CD14-positive monocyte (primary cell): Measurements from ENCODE around the gene RBM38. TPM values are rescaled to one million over a fixed set of nuclear protein-coding genes. Genes with fewer than 3 reads are reported as not detected.

Experiments
- DNase-seq, 3 donors: peaks; one replicate each; pipeline ENCODE4 v3.0.0-alpha.2; 2011 to 2022
- H2AFZ ChIP-seq: 2 replicates; pipeline ENCODE4 v1.6.0; 2012; ENCODE audit warnings: mild to moderate bottlenecking, low read depth, low read length, inconsistent platforms; ENCODE audit not compliant: insufficient read depth, poor library complexity, severe bottlenecking
- H3K27ac ChIP-seq, 2 donors: 1 replicate in 1 of 2; 2 replicates in 1 of 2; pipeline ENCODE4 v1.5.1; 2012 to 2013; ENCODE audit warnings: low read length in 2 of 2, control low read depth in 1 of 2, inconsistent platforms in 1 of 2, low read depth in 1 of 2, mild to moderate bottlenecking in 1 of 2
- H3K27me3 ChIP-seq, 2 donors: one replicate each; pipeline versions ENCODE4 v1.6.0 to v1.6.1; 2011 to 2013; ENCODE audit warnings: low read length in 2 of 2; ENCODE audit not compliant: control insufficient read depth in 2 of 2, insufficient read depth in 2 of 2
- H3K36me3 ChIP-seq, 2 donors: replicated peaks in 1 of 2; 1 replicate in 1 of 2; 2 replicates in 1 of 2; pipeline versions ENCODE4 v1.5.1 to v1.6.1; 2012 to 2013; ENCODE audit warnings: low read length in 2 of 2, control low read depth in 1 of 2, inconsistent platforms in 1 of 2, mild to moderate bottlenecking in 1 of 2; ENCODE audit not compliant: insufficient read depth in 2 of 2, control insufficient read depth in 1 of 2
- H3K4me1 ChIP-seq, 2 donors: 1 replicate in 1 of 2; 2 replicates in 1 of 2; pipeline versions ENCODE4 v1.5.1 to v1.6.1; 2012 to 2013; ENCODE audit warnings: low read length in 2 of 2, control low read depth in 1 of 2, inconsistent platforms in 1 of 2, mild to moderate bottlenecking in 1 of 2, moderate library complexity in 1 of 2; ENCODE audit not compliant: insufficient read depth in 2 of 2, control insufficient read depth in 1 of 2
- H3K4me2 ChIP-seq: replicated peaks from 2 replicates; pipeline ENCODE3; 2012; ENCODE audit warnings: low read length, moderate library complexity, mild to moderate bottlenecking; ENCODE audit not compliant: poor library complexity, severe bottlenecking; ENCODE audit errors: extremely low read depth
- H3K4me3 ChIP-seq, 3 experiments: fragments of 200-600 bp in 1 of 3; sonication (generic) in 1 of 3; replicated peaks in 1 of 3; 1 replicate in 2 of 3; 2 replicates in 1 of 3; pipeline ENCODE4 v1.5.1; 2011 to 2013; ENCODE audit warnings: low read length in 3 of 3, mild to moderate bottlenecking in 3 of 3, control low read depth in 2 of 3, low read depth in 2 of 3, inconsistent platforms in 1 of 3, moderate library complexity in 1 of 3
- H3K79me2 ChIP-seq: 2 replicates; pipeline ENCODE4 v1.6.0; 2012; ENCODE audit warnings: mild to moderate bottlenecking, control low read depth, inconsistent platforms, low read length, moderate library complexity; ENCODE audit not compliant: insufficient read depth
- H3K9ac ChIP-seq: 2 replicates; pipeline ENCODE4 v1.6.0; 2017; ENCODE audit warnings: low read length, mild to moderate bottlenecking; ENCODE audit not compliant: insufficient read depth, poor library complexity, severe bottlenecking
- H3K9me3 ChIP-seq, 2 donors: replicated peaks in 1 of 2; 1 replicate in 1 of 2; 2 replicates in 1 of 2; pipeline versions ENCODE4 v1.5.1 to v1.6.1; 2012 to 2013; ENCODE audit warnings: low read length in 2 of 2, control low read depth in 1 of 2; ENCODE audit not compliant: control insufficient read depth in 1 of 2, insufficient read depth in 1 of 2
- H4K20me1 ChIP-seq: 2 replicates; pipeline ENCODE4 v1.6.0; 2012; ENCODE audit warnings: mild to moderate bottlenecking, low read length, control low read depth, moderate library complexity; ENCODE audit not compliant: insufficient read depth
- H3K27ac Mint-ChIP-seq, 7 donors: one replicate each; pipeline ENCODE4 v1.8.0; 2020; ENCODE audit warnings: mild to moderate bottlenecking in 7 of 7, mixed read lengths in 7 of 7, moderate library complexity in 6 of 7, inconsistent platforms in 2 of 7
- H3K27me3 Mint-ChIP-seq, 3 donors: one replicate each; pipeline ENCODE4 v1.8.0; 2021 to 2022; ENCODE audit warnings: low read depth in 3 of 3, mild to moderate bottlenecking in 3 of 3, mixed read lengths in 3 of 3, moderate library complexity in 3 of 3, inconsistent platforms in 1 of 3
- H3K36me3 Mint-ChIP-seq, 2 donors: one replicate each; pipeline ENCODE4 v1.8.0; 2020; ENCODE audit warnings: mixed read lengths in 2 of 2, inconsistent platforms in 1 of 2, mild to moderate bottlenecking in 1 of 2
- H3K4me1 Mint-ChIP-seq: one replicate; pipeline ENCODE4 v1.8.0; 2020; ENCODE audit warnings: mild to moderate bottlenecking, mixed read lengths
- H3K4me3 Mint-ChIP-seq, 2 donors: one replicate each; pipeline ENCODE4 v1.8.0; 2020; ENCODE audit warnings: mild to moderate bottlenecking in 2 of 2, mixed read lengths in 2 of 2, moderate library complexity in 1 of 2
- H3K9me3 Mint-ChIP-seq, 7 donors: one replicate each; pipeline ENCODE4 v1.8.0; 2020 to 2022; ENCODE audit warnings: mixed read lengths in 7 of 7, mild to moderate bottlenecking in 6 of 7, moderate library complexity in 6 of 7, inconsistent platforms in 2 of 7
- CTCF ChIP-seq: fragments of 200-600 bp; IDR thresholded peaks from one replicate; pipeline ENCODE4 v1.8.0; 2022; ENCODE audit warnings: antibody characterized with exemption, mild to moderate bottlenecking
- WGBS: methylation state at CpG from one replicate; pipeline ENCODE4 v1.1.5; 2013; ENCODE audit warnings: missing lambda C conversion rate; ENCODE audit not compliant: insufficient coverage; 5-methylcytosine and 5-hydroxymethylcytosine counted together
- intact Hi-C, 2 donors: fragments of 100-400 bp; cut with micrococcal nuclease; formaldehyde crosslinking; loops; one replicate each; pipeline versions ENCODE4 v1.15.0 to v1.15.1; 2023
- polyA minus RNA-seq: library from RNA; depleted of rRNA, polyadenylated mRNA; stranded (reverse); fragments of >200 nt; gene quantifications from 2 replicates; pipeline ENCODE4 v1.2.3, GENCODE V29; 2012
- polyA plus RNA-seq, 3 donors: library from polyadenylated mRNA; depleted of rRNA in 1 of 3; unstranded in 2 of 3; stranded (reverse) in 1 of 3; fragments of 300-500 nt in 2 of 3; fragments of >200 nt in 1 of 3; fragmentation: Illumina TruSeq in 2 of 3; gene quantifications; 1 replicate in 2 of 3; 2 replicates in 1 of 3; pipeline ENCODE4 v1.2.3, GENCODE V29; 2012 to 2021
- total RNA-seq, 12 experiments: library from RNA in 1 of 12; stranded (reverse) in 1 of 12; fragments of 120-200 nt in 1 of 12; gene quantifications; one replicate each; pipeline ENCODE4 v1.2.4 and lab custom pipeline; 2013 to 2026; ENCODE audit warnings: mixed read lengths in 6 of 12, inconsistent platforms in 1 of 12

Gene RBM38
- total RNA-seq (2013) = 22.8 TPM
- 10 to 100 TPM in 2 of 3 donors, 1 to 10 TPM in 1; 7.5 to 48.3 (median 17.8) TPM for polyA plus RNA-seq
- polyA minus RNA-seq = 41.1 and 60.4 TPM in 2 replicates
- 3.5 to 39.0 (median 27.7) reads per million in 11 experiments for total RNA-seq (lab: John Stamatoyannopoulos, UW)

GRCh38 chr20:57390604-57391438, at the start of gene RBM38:
RBM38 (plus strand) TSS chr20:57391396; CDS start chr20:57391582, 186 bp downstream.
- Histone ChIP-seq H2AFZ (peak within 1 kb of the TSS; percentile 85), H3K9me3 (no peaks in the 10 kb centered on the region), H4K20me1 (peaks cover 39% of the 10 kb centered on the region), H3K9ac (peak within 1 kb of the TSS; percentile 69), H3K4me3 (peak within 1 kb of the TSS; percentile 67 to 84 (median 68)), H3K79me2 (peaks cover 40% of the 10 kb centered on the region), H3K27ac (peak within 1 kb of the TSS; percentile 51 to 67), H3K4me1 (peaks cover 45 to 55% of the 10 kb centered on the region in 2 donors), H3K4me2 (peak within 1 kb of the TSS; percentile 91), H3K36me3 (peaks cover 25 to 27% of the 10 kb centered on the region in 2 donors), H3K27me3 (no peaks in the 10 kb centered on the region)
- Mint-ChIP-seq H3K4me3 (peak within 1 kb of the TSS; percentile 90 to 93), H3K27me3 (peaks cover 3 to 12% (median 4%) of the 10 kb centered on the region in 3 donors), H3K36me3 (peaks cover 31 to 33% of the 10 kb centered on the region in 2 donors), H3K4me1 (peaks cover 52% of the 10 kb centered on the region), H3K27ac (peak within 1 kb of the TSS; percentile 34 to 92 (median 75)), H3K9me3 (peaks cover 0 to 5% (median 0%) of the 10 kb centered on the region in 7 donors)
- 19% methylated on average over 77 of the region's 78 CpGs for WGBS
- peak; percentile 37 to 62 (median 62) for DNase-seq
- intact Hi-C loops = loop anchor here (2.0 to 10.0 kb wide), 3 partner anchors 40 to 84 kb away; no protein-coding TSS in a partner anchor
- no peak for TF ChIP-seq CTCF

DNA sequence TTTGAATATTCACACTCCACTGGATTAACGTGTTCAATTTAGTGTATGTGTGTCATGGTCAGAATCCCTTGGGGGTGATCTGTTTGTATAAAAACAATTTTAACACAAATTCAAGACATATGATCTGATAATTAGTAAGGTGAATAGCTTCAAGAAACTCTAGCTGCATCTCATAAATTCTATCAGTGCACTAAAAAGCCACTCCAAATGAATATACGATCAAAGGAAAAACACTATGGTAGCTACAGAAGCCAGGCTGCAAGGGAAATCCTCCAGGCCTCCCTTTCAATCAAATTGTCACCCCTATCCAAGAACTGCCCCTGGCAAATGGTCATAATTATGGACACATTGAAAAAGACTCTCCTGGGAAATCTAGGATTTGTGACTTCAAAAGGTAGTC, 49.5 kb upstream of the RBM38 start:
- Histone ChIP-seq H3K4me3 (no peak overlapping the region), H3K9me3 (no peaks in the 10 kb centered on the region), H3K9ac (no peak overlapping the region), H3K79me2 (no peaks in the 10 kb centered on the region), H3K4me2 (no peak overlapping the region), H3K36me3 (no peaks in the 10 kb centered on the region), H4K20me1 (no peaks in the 10 kb centered on the region), H3K27me3 (peaks cover 22 to 26% of the 10 kb centered on the region in 2 donors), H3K27ac (no peak overlapping the region), H2AFZ (no peak overlapping the region), H3K4me1 (no peaks in the 10 kb centered on the region)
- peak overlapping the region in 1 of 2 donors; percentile 7 for H3K4me3 Mint-ChIP-seq
- intact Hi-C loops = no loop called here
- H3K9me3 Mint-ChIP-seq = no peaks in the 10 kb centered on the region
- H3K27me3 Mint-ChIP-seq = peaks cover 8 to 24% (median 15%) of the 10 kb centered on the region in 3 donors
- H3K36me3 Mint-ChIP-seq = no peaks in the 10 kb centered on the region
- WGBS = 80% methylated on average over 1 of the region's 2 CpGs
- DNase-seq = no peak
- H3K4me1 Mint-ChIP-seq = no peaks in the 10 kb centered on the region
- no peak for TF ChIP-seq CTCF
- no peak overlapping the region for H3K27ac Mint-ChIP-seq
